Stimulated activated CD4-positive, alpha-beta T cell treated with anti-CD3 and anti-CD28 coated beads, Interleukin-15, amount 100 ng/mL, for 24 hours (primary cell): ENCODE measurements around the gene NUP85.
A peak's percentile ranks its signal among the peaks of the same experiment; 100 is the strongest.
"Not testable (repeated sequence)": the region's sequence is repeated elsewhere in the genome, so short reads cannot be mapped to it uniquely, and the experiment has no call there.

Experiments used
- DNase-seq: peaks from one replicate; pipeline ENCODE4 v3.0.0-alpha.2; 2020

The NUP85 gene

DNA sequence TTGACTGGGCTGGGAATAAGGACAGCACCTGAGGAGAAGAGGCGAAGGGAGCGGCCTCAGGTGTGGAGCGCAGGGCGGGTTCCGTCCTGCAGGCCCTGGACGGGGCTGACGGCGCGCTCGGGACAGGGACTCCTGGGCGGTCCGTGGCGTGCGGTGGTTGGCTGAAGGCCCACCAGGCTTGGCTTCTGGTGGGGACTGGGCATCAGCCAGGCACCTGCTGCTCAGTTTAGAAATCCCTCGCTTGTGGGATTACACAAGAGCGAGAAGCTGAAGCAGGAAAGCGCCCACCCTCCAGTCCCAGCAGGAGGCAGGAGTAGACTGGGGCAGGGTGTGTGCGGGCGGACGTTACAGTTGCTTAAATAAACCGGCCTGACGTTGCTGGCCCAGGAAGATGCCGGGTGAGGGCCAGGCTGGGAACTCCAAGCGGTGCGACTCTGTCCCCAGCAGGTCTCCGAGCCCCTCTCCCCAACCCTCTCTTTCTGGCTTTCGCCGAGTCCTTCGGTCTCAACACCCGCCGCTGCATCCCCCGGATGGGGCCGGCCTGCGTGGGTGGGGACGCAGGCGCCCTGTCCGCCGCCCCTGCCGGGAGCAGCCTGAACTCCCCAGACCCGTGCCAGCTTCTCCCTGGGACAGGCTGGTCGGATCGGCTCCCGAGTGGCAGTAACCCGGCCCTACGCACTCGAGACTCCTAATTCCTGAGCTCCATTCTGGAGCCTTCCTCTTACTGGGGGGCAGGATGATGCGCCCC is 64.9 kb downstream of the NUP85 start:
- peak; percentile 79 for DNase-seq

DNA sequence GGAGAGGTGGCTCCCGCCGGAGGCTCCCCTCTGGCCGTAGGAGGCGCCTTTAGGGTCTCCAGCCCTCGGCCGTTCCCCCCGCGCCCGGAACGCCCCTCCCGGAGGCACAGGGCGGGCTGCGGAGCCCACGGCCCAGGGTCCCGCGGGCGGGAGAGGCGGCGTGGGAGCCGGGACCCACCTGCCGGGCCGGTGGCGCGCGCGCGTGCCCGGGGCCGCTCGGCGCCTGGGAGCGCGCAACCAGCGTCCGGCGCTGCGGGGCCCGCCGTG is 65.4 kb downstream of the NUP85 start, which contains the start of gene MIF4GD:
Gene MIF4GD (minus strand): TSS at position 266 of the 267 bp plus-strand sequence. CDS start 1,036 bp downstream, outside the sequence.
- DNase-seq = no peak

DNA sequence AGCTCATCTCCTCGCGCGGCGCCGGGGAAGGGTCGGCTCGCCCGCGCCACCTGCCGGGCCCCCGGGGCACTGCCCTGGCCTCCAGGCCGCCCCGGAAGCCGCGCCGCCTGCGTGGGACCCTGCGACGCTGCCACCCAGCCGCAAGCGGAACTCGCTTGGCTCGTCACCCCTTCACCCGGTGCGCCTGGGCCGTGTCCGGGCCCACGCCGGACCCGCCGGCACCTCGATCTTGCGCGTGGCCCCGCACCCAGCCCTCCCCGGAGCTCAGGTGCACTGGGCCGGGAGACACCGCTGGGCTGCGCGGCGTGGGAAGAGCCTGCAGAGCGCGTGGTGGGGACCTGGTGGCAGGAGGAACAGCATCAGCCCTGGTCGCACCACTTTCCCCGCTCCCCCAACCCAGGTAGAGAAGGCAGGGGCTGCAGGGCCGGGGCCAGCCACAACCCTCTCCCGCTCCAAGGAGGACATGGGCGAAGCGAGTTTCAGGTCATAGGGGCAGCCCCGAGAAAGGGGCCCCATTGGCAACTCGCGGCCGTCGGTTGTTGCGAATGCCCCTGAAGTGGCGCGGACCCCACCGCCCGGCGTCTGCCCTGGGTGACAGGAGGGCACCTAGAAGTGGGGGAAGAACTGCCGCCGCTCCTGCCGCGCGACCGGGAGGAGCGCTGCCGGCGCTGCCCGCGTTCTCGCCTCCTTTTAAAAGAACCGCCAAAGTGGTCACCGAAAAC is 65.9 kb downstream of the NUP85 start:
- peak; percentile 91 for DNase-seq

DNA sequence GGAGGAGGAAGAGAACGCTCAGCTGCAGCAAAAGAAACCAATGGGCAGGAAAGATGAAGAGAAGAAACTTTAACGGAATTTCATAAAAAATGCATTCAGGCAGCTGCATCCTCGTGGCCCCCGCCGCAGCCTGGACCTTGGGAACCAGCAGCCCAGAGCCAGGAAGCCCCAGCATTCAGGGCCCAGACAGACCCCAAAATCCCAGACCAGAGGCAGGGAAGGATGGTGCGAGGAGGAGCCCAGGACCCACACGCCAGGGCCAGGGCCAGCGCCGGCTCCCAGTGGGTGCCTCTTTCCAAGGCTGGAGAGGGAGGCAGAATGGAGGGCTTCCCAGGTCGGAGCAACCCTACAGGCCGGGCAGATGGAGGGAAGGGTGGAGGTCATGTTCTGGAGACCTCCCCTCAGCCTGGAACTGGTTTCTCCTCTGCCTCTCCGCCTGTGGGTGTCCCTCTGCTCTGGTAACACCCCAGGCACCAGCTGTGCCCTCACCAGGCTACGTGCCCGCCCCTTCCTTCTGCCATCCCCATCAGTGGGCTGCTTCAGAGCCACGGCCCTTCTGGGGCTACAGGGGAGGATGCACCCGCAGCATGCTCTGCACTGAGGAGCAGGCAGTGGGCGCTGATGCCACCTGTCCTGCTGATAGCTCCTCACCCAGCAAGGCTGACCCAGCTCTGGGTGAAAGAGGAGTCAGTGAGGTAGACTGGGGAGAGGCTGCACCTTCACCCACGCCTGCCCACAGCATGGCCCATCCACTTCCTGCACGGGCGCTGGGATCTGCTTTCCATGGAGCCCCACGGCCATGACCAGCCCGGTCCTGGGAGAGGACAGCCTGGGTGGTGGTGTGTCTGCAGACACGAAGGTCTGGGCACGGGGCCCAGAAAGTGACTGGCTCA is 66.7 kb downstream of the NUP85 start:
- peak; percentile 43 for DNase-seq

DNA sequence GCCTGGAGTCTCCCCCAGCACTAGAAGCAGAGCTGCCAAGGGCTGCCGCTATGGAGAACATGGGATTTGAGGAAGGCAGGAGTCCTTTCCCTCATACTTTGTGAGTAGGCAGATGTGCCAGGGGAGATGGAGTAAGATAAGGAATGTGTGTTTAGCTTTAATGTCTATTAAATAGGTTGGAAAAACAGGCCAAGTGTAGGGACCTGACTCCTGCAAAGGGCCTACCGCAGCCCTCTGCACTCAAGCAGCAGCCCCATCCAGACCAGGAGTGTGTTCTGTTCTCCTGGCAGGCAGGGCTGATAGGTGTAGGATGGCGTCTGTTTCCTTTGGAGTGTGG is 67.3 kb downstream of the NUP85 start:
- no peak for DNase-seq

DNA sequence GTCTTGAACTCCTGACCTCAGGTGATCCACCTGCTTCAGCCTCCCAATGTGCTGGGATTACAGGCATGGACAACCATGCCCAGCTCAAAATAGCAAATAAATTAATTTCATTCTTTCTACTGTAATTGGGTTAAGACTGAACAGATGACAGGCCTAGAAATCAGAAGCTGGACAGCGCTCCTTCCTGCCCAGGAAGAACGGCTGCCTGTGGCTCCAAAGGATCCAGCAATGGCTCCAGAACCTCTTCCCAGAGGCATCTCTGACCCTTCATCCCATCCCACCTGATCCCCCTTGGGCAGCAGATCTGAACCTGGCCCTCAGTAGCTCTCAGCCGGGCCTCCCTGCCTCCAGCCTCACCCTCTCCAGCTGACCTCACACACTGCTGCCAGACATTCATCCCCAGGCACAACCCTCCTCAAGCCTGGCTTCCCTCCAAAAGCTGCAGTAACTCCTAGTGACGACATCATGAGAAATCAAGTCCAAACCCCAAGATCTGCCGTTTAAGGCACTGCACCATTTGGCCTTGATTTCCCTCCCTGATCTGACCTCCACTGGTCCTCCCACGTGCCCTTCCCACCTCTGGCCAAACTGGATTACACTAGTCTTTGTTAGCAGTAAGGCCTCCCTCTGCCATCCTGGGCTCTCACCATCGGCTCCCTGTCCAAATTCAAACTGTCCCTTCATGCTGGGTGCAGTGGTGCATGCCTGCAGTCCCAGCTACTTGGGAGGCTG is 68.7 kb downstream of the NUP85 start:
- no peak for DNase-seq

DNA sequence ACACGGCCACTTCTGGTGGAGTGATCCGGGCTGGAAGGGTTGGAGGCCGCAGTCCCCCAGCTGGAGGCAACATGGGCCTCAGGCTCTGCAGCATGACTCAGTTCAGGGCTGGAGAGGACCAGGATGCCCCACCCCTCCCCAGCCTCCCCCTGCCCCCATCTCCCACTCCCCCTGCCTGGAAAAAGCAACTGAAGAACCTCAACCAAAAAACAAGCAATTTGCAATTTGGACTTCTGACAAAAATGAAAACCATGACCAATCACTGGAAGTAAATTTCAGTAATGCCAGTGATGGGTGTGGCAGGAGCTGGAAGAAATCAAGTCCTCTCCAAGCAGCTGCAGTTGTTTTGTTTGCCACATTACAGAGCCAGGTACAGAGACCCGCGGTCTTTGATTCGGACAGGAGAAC is 72.2 kb downstream of the NUP85 start:
- no peak for DNase-seq

DNA sequence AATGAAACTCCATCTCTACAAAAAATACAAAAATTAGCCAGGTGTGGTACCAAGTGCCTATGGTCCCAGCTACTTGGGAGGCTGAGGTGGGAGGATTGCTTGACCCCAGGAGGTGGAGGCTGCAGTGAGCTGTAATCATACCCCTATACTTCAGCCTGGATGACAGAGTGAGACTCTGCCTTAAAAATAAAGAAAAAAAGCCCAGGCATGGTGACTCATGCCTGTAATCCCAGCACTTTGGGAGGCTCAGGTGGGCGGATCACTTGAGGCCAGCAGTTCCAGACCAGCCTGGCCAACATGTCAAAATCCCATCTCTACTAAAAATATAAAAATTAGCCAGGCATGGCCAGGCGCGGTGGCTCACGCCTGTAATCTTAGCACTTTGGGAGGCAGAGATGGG is 74.7 kb downstream of the NUP85 start:
- DNase-seq = not testable (repeated sequence)

DNA sequence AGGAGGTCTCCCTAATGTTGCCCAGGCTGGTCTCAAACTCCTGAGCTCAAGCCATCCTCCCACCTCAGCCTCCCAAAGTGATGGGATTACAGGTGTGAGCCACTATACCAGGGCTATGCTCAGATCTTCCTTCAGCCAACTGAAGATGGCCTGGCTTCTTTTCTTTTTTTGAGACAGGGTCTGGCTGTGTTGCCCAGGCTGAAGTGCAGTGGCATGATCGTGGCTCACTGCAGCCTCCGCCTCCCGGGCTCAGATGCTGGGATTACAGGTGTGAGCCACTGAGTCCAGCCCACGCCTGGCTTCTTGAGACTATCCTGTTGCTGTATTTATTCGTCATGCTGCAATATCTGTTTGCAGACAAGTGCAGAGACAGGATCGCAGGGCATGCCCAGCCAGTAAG is 79.6 kb downstream of the NUP85 start:
- DNase-seq = no peak
